A549 (cell line): ENCODE data around the gene TTC16. TPM values are rescaled to one million over a fixed set of nuclear protein-coding genes. Genes with fewer than 3 reads are reported as not detected.

Experiments used
- ATAC-seq, 2 experiments: fragments of 200-7000 bp in 1 of 2; fragments of >200 bp in 1 of 2; cut with Nextera tagmentation in 1 of 2; cut with Tn5 transposase in 1 of 2; 3 replicates each; pipeline versions ENCODE4 v1.8.0 to v1.9.1; 2018 to 2020; ENCODE audit warnings: mild to moderate bottlenecking in 1 of 2, moderate library complexity in 1 of 2
- CTCF ChIA-PET: fragments of 300-600 bp; sonication (Branson Sonifier 250); formaldehyde crosslinking; extraction: SDS; loops from one replicate; lab custom pipeline; 2021; ENCODE audit warnings: antibody characterized with exemption, inconsistent platforms; lab: Yijun Ruan, JAX
- POLR2A ChIA-PET: fragments of 350-600 bp; formaldehyde crosslinking; extraction: SDS; loops from one replicate; lab custom pipeline; 2021; ENCODE audit warnings: antibody characterized with exemption, inconsistent platforms; lab: Yijun Ruan, JAX
- DNase-seq, 2 experiments: peaks; one replicate each; pipeline versions ENCODE4 v3.0.0 to v3.0.0-alpha.2; 2011 to 2016; ENCODE audit warnings: low read depth in 1 of 2, low spot score in 1 of 2
- FAIRE-seq: peaks from 2 replicates; lab custom pipeline; 2011; peaks lifted over from hg19 to GRCh38; lab: Jason Lieb, UNC
- H3K27ac ChIP-seq, 2 experiments: fragments of >200 bp; sonication (Bioruptor Twin); formaldehyde crosslinking; 3 replicates each; pipeline ENCODE4 v1.5.1; 2016 to 2017
- H3K4me1 ChIP-seq: fragments of >200 bp; sonication (Bioruptor Twin); formaldehyde crosslinking; 3 replicates; pipeline ENCODE4 v1.6.1; 2016
- H3K4me2 ChIP-seq: fragments of >200 bp; sonication (Bioruptor Twin); formaldehyde crosslinking; 3 replicates; pipeline ENCODE4 v1.6.1; 2016
- H3K4me3 ChIP-seq: fragments of >200 bp; sonication (Bioruptor Twin); formaldehyde crosslinking; 3 replicates; pipeline ENCODE4 v1.5.1; 2016
- H3K9me3 ChIP-seq: fragments of >200 bp; sonication (Bioruptor Twin); formaldehyde crosslinking; 3 replicates; pipeline ENCODE4 v1.6.1; 2016
- CBX2 ChIP-seq: fragments of 200-600 bp; sonication (generic); IDR thresholded peaks from 2 replicates; pipeline ENCODE4 v1.6.1; 2016; ENCODE audit warnings: low read depth, mild to moderate bottlenecking, borderline replicate concordance
- CHD4 ChIP-seq: fragments of 200-600 bp; sonication (generic); IDR thresholded peaks from 2 replicates; pipeline ENCODE4 v1.6.1; 2016; ENCODE audit warnings: antibody characterized with exemption, mild to moderate bottlenecking, borderline replicate concordance
- CTCF ChIP-seq: fragments of >200 bp; sonication (Bioruptor Twin); formaldehyde crosslinking; IDR thresholded peaks from 3 replicates; pipeline ENCODE4 v1.5.1; 2016
- EHF ChIP-seq: fragments of 250-450 bp; sonication (Bioruptor Pico); IDR thresholded peaks from 2 replicates; pipeline ENCODE4 v1.5.0; 2020; ENCODE audit warnings: mild to moderate bottlenecking
- ESRRA ChIP-seq: fragments of 150-350 bp; IDR thresholded peaks from 2 replicates; pipeline ENCODE4 v1.6.1; 2014; ENCODE audit warnings: mild to moderate bottlenecking, low read length, borderline replicate concordance
- FOSB ChIP-seq: fragments of 250-450 bp; sonication (Bioruptor Pico); IDR thresholded peaks from 2 replicates; pipeline ENCODE4 v1.5.0; 2020; ENCODE audit warnings: mild to moderate bottlenecking, moderate library complexity
- HES2 ChIP-seq: fragments of >200 bp; sonication (Bioruptor Twin); formaldehyde crosslinking; IDR thresholded peaks from 2 replicates; pipeline ENCODE4 v1.6.1; 2016
- HEYL ChIP-seq: fragments of 250-450 bp; sonication (Bioruptor Pico); IDR thresholded peaks from 2 replicates; pipeline ENCODE4 v1.8.0; 2021; ENCODE audit warnings: mild to moderate bottlenecking, moderate library complexity
- HOXB13 ChIP-seq: fragments of 250-450 bp; sonication (Bioruptor Pico); IDR thresholded peaks from 2 replicates; pipeline ENCODE4 v1.5.0; 2020; ENCODE audit warnings: low read depth, mild to moderate bottlenecking, moderate library complexity
- HOXB5 ChIP-seq: fragments of 250-450 bp; sonication (Bioruptor Pico); IDR thresholded peaks from 2 replicates; pipeline ENCODE4 v1.5.0; 2020; ENCODE audit warnings: mild to moderate bottlenecking, moderate library complexity
- JUN ChIP-seq, 2 experiments: fragments of >200 bp; sonication (Bioruptor Twin); formaldehyde crosslinking; IDR thresholded peaks; 2 replicates in 1 of 2; 3 replicates in 1 of 2; pipeline ENCODE4 v1.6.1; 2016 to 2017
- MYC ChIP-seq: IDR thresholded peaks from 2 replicates; pipeline ENCODE4 v1.6.1; 2012; ENCODE audit warnings: mild to moderate bottlenecking, inconsistent platforms, low read length, improper control_type of control experiment, borderline replicate concordance
- NPAS2 ChIP-seq: fragments of 250-450 bp; sonication (Bioruptor Pico); IDR thresholded peaks from 2 replicates; pipeline ENCODE4 v1.8.0; 2022; ENCODE audit warnings: mild to moderate bottlenecking, moderate library complexity, borderline replicate concordance
- POLR2AphosphoS2 ChIP-seq: conservative IDR thresholded peaks from 2 replicates; pipeline ENCODE4 v1.6.1; 2012; ENCODE audit warnings: low read length, improper control_type of control experiment, inconsistent platforms
- RARB ChIP-seq: fragments of 250-450 bp; sonication (Bioruptor Pico); IDR thresholded peaks from 2 replicates; pipeline ENCODE4 v1.8.0; 2021; ENCODE audit warnings: mild to moderate bottlenecking, moderate library complexity
- RCOR1 ChIP-seq: fragments of 150-350 bp; IDR thresholded peaks from 2 replicates; pipeline ENCODE4 v1.6.1; 2014; ENCODE audit warnings: antibody characterized with exemption, low read length, low read depth
- REST ChIP-seq: fragments of 200-600 bp; sonication (generic); IDR thresholded peaks from 2 replicates; pipeline ENCODE4 v1.6.1; 2016; ENCODE audit warnings: antibody characterized with exemption, mild to moderate bottlenecking, moderate library complexity
- RFX5 ChIP-seq: fragments of 450-650 bp; IDR thresholded peaks from 2 replicates; pipeline ENCODE4 v1.7.1; 2014; ENCODE audit warnings: antibody characterized with exemption, mild to moderate bottlenecking, moderate library complexity
- SMC3 ChIP-seq: fragments of >200 bp; sonication (Bioruptor Twin); formaldehyde crosslinking; IDR thresholded peaks from 3 replicates; pipeline ENCODE4 v1.6.1; 2018; ENCODE audit warnings: inconsistent platforms
- ZC3H11A ChIP-seq: fragments of 450-650 bp; IDR thresholded peaks from 2 replicates; pipeline ENCODE4 v1.6.1; 2014; ENCODE audit warnings: antibody characterized with exemption, mild to moderate bottlenecking
- ZSCAN20 ChIP-seq: fragments of 250-450 bp; sonication (Bioruptor Pico); IDR thresholded peaks from 2 replicates; pipeline ENCODE4 v1.8.0; 2022; ENCODE audit warnings: mild to moderate bottlenecking, moderate library complexity
- WGBS: methylation state at CpG from one replicate; pipeline ENCODE4 v1.1.6; 2017; ENCODE audit errors: missing lambda C conversion rate; 5-methylcytosine and 5-hydroxymethylcytosine counted together
- polyA plus RNA-seq, 4 experiments: library from polyadenylated mRNA; depleted of rRNA in 3 of 4; stranded (reverse); fragments of >200 nt; fragmentation: RNase III in 1 of 4; extraction: RNeasy Plus Mini Kit Qiagen cat#74134 plus additional on column Dnase treatment in 1 of 4; gene quantifications; 2 replicates in 3 of 4; 3 replicates in 1 of 4; pipeline ENCODE4 v1.2.3, GENCODE V29; 2011 to 2017

Gene TTC16
- polyA plus RNA-seq, 2 of the 4 experiments (the other 2 are of a cell fraction): not detected

GRCh38 chr9:127700140-127700539, 15.7 kb upstream of the TTC16 start (continued):
- TF ChIP-seq REST: no peak
- TF ChIP-seq, all 56 proteins: peak for 0

GRCh38 chr9:127700594-127701255, 15.2 kb upstream of the TTC16 start:
- Histone ChIP-seq H3K4me1 (0 out of 3 replicates have a peak, but pooled peaks cover 3% of the 10 kb centered on the region), H3K9me3 (no peaks in the 10 kb centered on the region), H3K4me2 (no peak overlapping the region), H3K4me3 (no peak overlapping the region), H3K27ac (no peak overlapping the region)
- DNase-seq: no peak
- no peak for ATAC-seq
- TF ChIP-seq POLR2AphosphoS2: no peak
- TF ChIP-seq CHD4: no peak
- no peak for TF ChIP-seq EHF
- TF ChIP-seq RCOR1: no peak
- no peak for TF ChIP-seq HEYL (CRISPR knock-in tag)
- TF ChIP-seq RFX5: no peak
- TF ChIP-seq MYC: no peak
- TF ChIP-seq SMC3: no peak
- TF ChIP-seq ZC3H11A: no peak
- no peak for TF ChIP-seq RARB (CRISPR knock-in tag)
- TF ChIP-seq NPAS2 (CRISPR knock-in tag): no peak
- TF ChIP-seq FOSB (CRISPR knock-in tag): no peak
- TF ChIP-seq CTCF: no peak
- no peak for TF ChIP-seq ESRRA
- TF ChIP-seq CBX2: no peak
- TF ChIP-seq HOXB5 (CRISPR knock-in tag): no peak
- no peak for TF ChIP-seq JUN (IDR thresholded peaks at IDR 0.05)
- CTCF ChIA-PET: interaction anchor here (1.3 to 1.5 kb wide), 2 partner anchors 16 to 34 kb away, joined by 3 to 8 read pairs; partner anchors contain the start of gene TOR2A
- WGBS: 80% methylated on average over 5 of the region's 5 CpGs
- POLR2A ChIA-PET: no interaction called here
- no peak for FAIRE-seq

- Histone ChIP-seq H3K9me3 (no peaks in the 10 kb centered on the region), H3K4me3 (no peak overlapping the region), H3K27ac (no peak overlapping the region), H3K4me2 (no peak overlapping the region), H3K4me1 (0 out of 3 replicates have a peak, but pooled peaks cover 3% of the 10 kb centered on the region)
- ATAC-seq (no peak), DNase-seq (no peak), FAIRE-seq (no peak)
- WGBS: 82% methylated on average over 8 of the region's 9 CpGs
- ChIA-PET CTCF (interaction anchor here (1.0 to 4.2 kb wide), 5 partner anchors 9 to 149 kb away, joined by 3 to 25 read pairs (median 3); partner anchors contain the start of genes PTRH1, TOR2A and TTC16), POLR2A (interaction anchor here (1.1 kb wide), 1 partner anchor 12 kb away, joined by 6 read pairs; the partner anchor contains the start of genes PTRH1 and TTC16)
- TF ChIP-seq REST: no peak
- no peak for TF ChIP-seq HOXB13 (CRISPR knock-in tag)
- TF ChIP-seq ZSCAN20 (CRISPR knock-in tag): no peak
- TF ChIP-seq HES2: no peak
These were observed 12.5 kb upstream of the TTC16 start for GRCh38 chr9:127703289-127703946.
